Measurements from ENCODE around the gene ARHGAP20. TPM values are rescaled to one million over a fixed set of nuclear protein-coding genes. Genes with fewer than 3 reads are reported as not detected.

The ARHGAP20 gene
- 1.1 and 2.2 TPM in 2 replicates for total RNA-seq (2014; rRNA removed; shearing (Covaris generic))

GRCh38 chr11:110711776-110712658, at the start of gene ARHGAP20:
TSS of gene ARHGAP20 (minus strand) at chr11:110712437. CDS start at chr11:110712231, 206 bp downstream.
- Histone ChIP-seq H3K27ac (0 out of 2 replicates have a peak within 1 kb of the TSS, but pooled peaks have one; percentile 34), H3K9me3 (replicated peaks) (no peaks in the 10 kb centered on the region), H3K36me3 (no peaks in the 10 kb centered on the region; the same call in 1 of the 2 replicates), H3K27me3 (replicated peaks) (no peaks in the 10 kb centered on the region), H3K4me1 (replicated peaks) (peaks cover 19% of the 10 kb centered on the region), H3K4me3 (peak within 1 kb of the TSS; percentile 60)
- DNase-seq (ENCODE audit: low read depth in 1 of 2, low spot score in 2 of 2): peak; percentile 62 to 63

DNA sequence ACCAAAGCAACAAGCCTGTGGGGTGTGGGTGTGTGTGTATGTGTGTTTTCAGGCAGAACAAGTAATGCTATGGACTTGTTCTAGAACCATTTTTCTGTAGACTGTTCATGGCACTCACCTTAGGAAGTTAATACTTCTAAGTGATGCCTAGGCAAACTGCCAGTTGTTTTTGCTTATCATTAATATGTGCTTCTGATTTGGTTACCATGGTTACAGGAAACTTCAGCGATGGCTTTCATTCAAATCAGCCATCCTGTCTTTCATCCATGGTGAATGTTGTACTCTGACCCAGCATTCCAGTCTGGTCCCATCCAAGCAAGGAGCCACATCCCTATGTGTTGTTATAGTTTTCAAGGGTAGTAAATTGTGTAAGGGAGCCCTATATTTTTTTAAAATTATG, 49.8 kb upstream of the ARHGAP20 start:
- no peaks in the 10 kb centered on the region for H3K9me3 ChIP-seq (replicated peaks)
- no peak for DNase-seq (ENCODE audit: low read depth in 1 of 2, low spot score in 2 of 2)
- no peaks in the 10 kb centered on the region for H3K27me3 ChIP-seq (replicated peaks)
- H3K36me3 ChIP-seq: no peaks in the 10 kb centered on the region
- peaks cover 28% of the 10 kb centered on the region for H3K4me1 ChIP-seq (replicated peaks)
- no peak overlapping the region for H3K27ac ChIP-seq
- no peak overlapping the region for H3K4me3 ChIP-seq

DNA sequence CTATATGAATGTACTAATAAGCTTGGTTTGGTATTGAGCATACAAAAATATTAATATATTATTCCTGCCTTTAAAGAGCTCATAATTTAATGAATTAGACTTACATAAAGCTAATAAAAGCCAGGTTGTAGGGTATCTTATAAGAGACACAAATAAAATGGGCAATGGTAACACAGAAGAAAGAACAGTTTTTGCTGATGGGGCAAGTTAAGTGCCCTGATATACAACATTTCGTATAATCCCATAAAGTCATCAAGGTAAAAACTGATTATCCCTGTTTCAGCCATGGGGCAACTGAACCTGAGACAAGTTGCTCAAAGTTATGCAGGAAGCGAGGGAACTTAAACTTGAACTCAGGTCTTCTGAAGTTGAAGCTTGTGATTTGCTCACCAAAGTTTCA, 48.9 kb upstream of the ARHGAP20 start:
- H3K36me3 ChIP-seq: no peaks in the 10 kb centered on the region
- no peak overlapping the region for H3K27ac ChIP-seq
- H3K4me3 ChIP-seq: no peak overlapping the region
- DNase-seq (ENCODE audit: low read depth in 1 of 2, low spot score in 2 of 2): no peak
- no peaks in the 10 kb centered on the region for H3K9me3 ChIP-seq (replicated peaks)
- no peaks in the 10 kb centered on the region for H3K27me3 ChIP-seq (replicated peaks)
- H3K4me1 ChIP-seq (replicated peaks): peaks cover 28% of the 10 kb centered on the region

DNA sequence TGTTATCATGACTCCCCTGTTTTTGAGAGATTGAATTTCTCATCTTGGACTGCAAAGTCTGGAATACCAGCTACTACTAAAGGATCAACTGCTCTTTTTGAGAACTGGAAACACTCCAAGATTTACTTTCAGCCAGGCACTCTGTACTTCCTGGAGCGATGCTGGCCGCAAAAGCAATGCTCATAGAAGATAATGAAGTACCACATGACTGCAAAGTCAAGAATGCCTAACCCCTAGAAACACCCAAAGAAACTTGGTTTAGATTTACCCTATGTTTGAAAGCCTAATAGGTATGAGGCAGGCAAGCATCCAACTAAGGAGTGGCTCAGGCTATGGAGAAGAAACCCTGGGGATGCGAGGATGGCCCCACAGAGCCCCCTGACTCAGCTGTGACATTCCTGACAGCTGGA, 47.7 kb upstream of the ARHGAP20 start:
- Histone ChIP-seq H3K27ac (no peak overlapping the region), H3K36me3 (no peaks in the 10 kb centered on the region), H3K27me3 (replicated peaks) (no peaks in the 10 kb centered on the region), H3K4me1 (replicated peaks) (peaks cover 28% of the 10 kb centered on the region), H3K9me3 (replicated peaks) (no peaks in the 10 kb centered on the region), H3K4me3 (no peak overlapping the region)
- DNase-seq (ENCODE audit: low read depth in 1 of 2, low spot score in 2 of 2): peak; percentile 28 to 37

DNA sequence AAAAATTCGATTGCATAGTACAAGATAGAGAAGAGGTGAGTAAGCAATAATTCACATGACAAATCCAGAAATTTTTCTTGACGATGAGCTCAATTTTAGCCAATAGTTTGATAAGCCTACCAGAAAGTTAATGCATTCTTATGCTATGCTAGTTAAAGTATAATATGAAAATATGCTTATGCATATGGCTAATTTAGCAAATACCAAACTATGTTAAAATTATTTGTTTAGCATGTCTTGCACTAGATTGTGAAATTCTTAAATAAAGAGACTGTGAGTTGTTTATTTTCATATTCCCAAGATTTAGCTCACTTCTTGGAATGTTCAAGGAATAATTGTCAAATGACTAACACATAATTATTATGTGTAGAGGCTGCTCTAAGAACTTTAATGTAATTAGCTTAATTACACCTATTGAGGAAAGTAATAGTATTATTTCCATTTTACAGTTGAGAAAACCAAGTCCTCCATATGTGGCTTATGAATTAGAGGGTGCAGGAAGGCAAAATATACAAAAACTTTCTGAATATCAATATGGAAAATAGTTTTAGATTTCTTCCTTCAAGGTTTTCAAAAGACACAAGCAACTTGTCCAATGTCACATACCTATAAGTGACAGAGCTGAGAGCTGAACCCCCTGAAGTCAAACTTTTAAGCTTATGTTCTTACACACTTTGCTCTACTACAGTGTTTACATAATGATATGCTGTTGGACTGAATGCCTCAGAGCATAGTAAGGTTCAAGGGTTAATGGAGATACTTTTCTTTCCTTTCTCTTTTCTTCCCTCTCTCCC, 45.9 kb upstream of the ARHGAP20 start:
- no peak overlapping the region for H3K4me3 ChIP-seq
- H3K4me1 ChIP-seq (replicated peaks): peaks cover 14% of the 10 kb centered on the region
- H3K9me3 ChIP-seq (replicated peaks): no peaks in the 10 kb centered on the region
- no peaks in the 10 kb centered on the region for H3K27me3 ChIP-seq (replicated peaks)
- H3K36me3 ChIP-seq: no peaks in the 10 kb centered on the region
- DNase-seq (ENCODE audit: low read depth in 1 of 2, low spot score in 2 of 2): no peak
- no peak overlapping the region for H3K27ac ChIP-seq

DNA sequence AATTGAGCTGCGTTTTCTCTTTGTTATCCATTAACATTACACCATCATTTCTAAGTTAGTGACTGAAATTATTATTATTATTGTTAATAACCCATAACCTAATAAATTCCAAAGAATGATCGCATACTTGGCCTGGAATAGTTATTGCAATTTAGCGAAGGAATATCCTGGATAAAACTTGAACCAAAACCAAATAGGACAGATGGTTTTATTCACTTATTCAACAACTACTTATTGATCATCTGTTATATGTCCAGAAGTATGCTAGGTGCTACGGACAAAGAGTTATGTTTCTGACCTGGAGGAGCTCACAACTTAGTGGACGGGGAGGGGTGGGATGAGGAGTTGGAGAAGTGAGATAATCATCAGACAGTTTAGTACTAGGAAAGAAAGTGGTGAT, 44.8 kb upstream of the ARHGAP20 start:
- Histone ChIP-seq H3K36me3 (no peaks in the 10 kb centered on the region), H3K4me3 (no peak overlapping the region), H3K27me3 (replicated peaks) (no peaks in the 10 kb centered on the region), H3K27ac (no peak overlapping the region), H3K9me3 (replicated peaks) (no peaks in the 10 kb centered on the region), H3K4me1 (replicated peaks) (peaks cover 5% of the 10 kb centered on the region)
- no peak for DNase-seq (ENCODE audit: low read depth in 1 of 2, low spot score in 2 of 2)

DNA sequence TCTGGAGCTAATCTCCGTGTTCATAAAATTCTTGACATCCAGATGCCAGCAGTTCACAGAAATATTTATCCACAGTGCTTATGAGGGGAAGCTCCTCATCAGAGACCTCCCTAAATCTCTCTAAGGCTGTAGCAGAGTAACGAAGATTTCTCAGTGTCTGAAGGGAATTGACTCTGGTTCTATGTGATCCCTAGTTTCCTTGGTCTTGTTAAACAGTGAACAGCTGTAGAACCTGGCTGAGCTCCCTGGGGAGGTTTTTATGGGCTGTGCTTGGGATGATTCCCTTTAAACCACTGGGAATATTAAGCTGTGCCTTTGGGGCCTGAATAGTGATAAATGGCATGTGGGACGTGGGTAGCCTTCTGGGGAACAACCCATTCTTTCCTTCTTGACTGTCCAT, 43.7 kb upstream of the ARHGAP20 start:
- no peak overlapping the region for H3K4me3 ChIP-seq
- H3K4me1 ChIP-seq (replicated peaks): peaks cover 5% of the 10 kb centered on the region
- H3K9me3 ChIP-seq (replicated peaks): no peaks in the 10 kb centered on the region
- no peaks in the 10 kb centered on the region for H3K36me3 ChIP-seq
- no peaks in the 10 kb centered on the region for H3K27me3 ChIP-seq (replicated peaks)
- no peak for DNase-seq (ENCODE audit: low read depth in 1 of 2, low spot score in 2 of 2)
- H3K27ac ChIP-seq: no peak overlapping the region

DNA sequence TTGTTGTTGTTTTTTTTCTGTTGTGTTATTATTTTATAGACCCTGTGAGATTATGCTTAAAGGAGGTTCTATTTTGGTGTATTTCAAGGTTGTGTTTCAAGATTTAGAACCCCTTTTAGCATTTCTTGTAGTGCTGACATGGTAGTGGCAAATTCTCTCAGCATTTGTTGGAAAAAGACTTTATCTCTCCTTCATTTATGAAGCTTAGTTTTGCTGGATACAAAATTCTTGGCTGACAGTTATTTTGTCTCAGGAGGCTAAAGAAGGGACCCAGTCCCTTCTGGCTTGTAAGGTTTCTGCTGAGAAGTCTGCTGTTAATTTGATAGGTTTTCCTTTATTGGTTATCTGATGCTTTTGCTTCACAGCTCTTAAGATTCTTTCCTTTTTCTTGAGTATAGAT, 40.7 kb upstream of the ARHGAP20 start:
- Histone ChIP-seq H3K27ac (no peak overlapping the region), H3K4me3 (no peak overlapping the region), H3K4me1 (replicated peaks) (no peaks in the 10 kb centered on the region), H3K9me3 (replicated peaks) (no peaks in the 10 kb centered on the region), H3K27me3 (replicated peaks) (no peaks in the 10 kb centered on the region), H3K36me3 (no peaks in the 10 kb centered on the region)
- no peak for DNase-seq (ENCODE audit: low read depth in 1 of 2, low spot score in 2 of 2)

DNA sequence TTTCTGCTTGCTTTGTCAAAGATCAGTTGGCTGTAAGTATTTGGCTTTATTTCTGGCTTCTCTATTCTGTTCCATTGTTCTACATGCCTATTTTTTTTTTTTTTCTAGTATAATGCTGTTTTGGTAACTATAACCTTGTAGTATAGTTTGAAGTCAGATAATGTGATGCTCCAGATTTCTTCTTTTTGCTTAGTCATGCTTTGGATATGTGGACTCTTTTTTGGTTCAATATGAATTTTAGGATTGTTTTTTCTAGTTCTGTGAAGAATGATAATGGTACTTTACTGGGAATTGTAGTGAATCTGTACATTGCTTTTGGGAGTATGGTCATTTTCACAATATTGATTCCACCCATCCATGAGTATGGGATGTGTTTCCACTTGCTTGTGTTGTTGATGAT, 37.9 kb upstream of the ARHGAP20 start:
- H3K27ac ChIP-seq: no peak overlapping the region
- H3K4me1 ChIP-seq (replicated peaks): no peaks in the 10 kb centered on the region
- H3K27me3 ChIP-seq (replicated peaks): no peaks in the 10 kb centered on the region
- H3K4me3 ChIP-seq: no peak overlapping the region
- no peaks in the 10 kb centered on the region for H3K36me3 ChIP-seq
- no peak for DNase-seq (ENCODE audit: low read depth in 1 of 2, low spot score in 2 of 2)
- no peaks in the 10 kb centered on the region for H3K9me3 ChIP-seq (replicated peaks)

DNA sequence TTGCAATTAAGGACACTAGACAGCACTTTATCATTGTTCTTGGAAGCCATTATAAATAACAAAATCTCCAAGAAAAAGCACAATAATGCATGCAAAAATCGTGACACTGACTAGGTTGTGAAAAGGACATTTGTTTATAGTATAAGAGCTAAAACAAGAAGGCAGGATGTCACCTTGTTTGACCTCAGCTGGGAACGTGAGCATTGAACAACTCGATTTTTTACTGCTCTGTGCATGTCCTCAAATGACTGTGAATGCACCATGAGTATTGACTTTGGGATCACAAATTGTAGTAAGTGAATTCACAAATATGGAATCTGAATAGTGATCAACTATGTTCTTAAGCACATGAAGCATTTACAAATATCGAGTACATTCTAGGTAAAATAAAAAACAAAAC, 35.3 kb upstream of the ARHGAP20 start:
- H3K4me1 ChIP-seq (replicated peaks): no peaks in the 10 kb centered on the region
- H3K27me3 ChIP-seq (replicated peaks): no peaks in the 10 kb centered on the region
- H3K27ac ChIP-seq: no peak overlapping the region
- no peak for DNase-seq (ENCODE audit: low read depth in 1 of 2, low spot score in 2 of 2)
- no peaks in the 10 kb centered on the region for H3K9me3 ChIP-seq (replicated peaks)
- H3K36me3 ChIP-seq: no peaks in the 10 kb centered on the region
- H3K4me3 ChIP-seq: no peak overlapping the region

- no peak for DNase-seq (ENCODE audit: low read depth in 1 of 2, low spot score in 2 of 2)
- H3K9me3 ChIP-seq (replicated peaks): no peaks in the 10 kb centered on the region
These were observed 26.4 kb upstream of the ARHGAP20 start for GRCh38 chr11:110738641-110739040.

DNA sequence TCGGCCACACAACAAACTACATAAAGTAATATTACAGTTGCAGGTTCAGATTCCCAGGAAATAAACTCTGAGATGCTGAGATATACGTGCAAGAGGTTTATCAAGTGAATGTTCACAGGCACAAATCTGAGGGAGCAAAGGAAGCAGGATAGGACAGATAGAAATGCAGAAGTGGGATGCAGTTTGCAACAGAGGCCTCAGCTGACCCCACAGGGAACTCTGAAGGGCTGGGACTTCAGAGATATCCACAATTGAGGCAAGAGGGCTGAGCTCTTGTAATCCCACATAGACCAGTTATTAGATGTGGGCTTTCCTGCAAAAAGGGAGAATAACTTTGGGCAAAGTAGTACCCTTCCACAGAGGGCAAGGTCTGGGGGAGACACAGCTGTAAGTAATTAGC, 25.4 kb upstream of the ARHGAP20 start:
- H3K4me3 ChIP-seq: no peak overlapping the region
- no peaks in the 10 kb centered on the region for H3K4me1 ChIP-seq (replicated peaks)
- H3K27ac ChIP-seq: no peak overlapping the region
- H3K9me3 ChIP-seq (replicated peaks): no peaks in the 10 kb centered on the region
- H3K36me3 ChIP-seq: no peaks in the 10 kb centered on the region
- no peaks in the 10 kb centered on the region for H3K27me3 ChIP-seq (replicated peaks)
- no peak for DNase-seq (ENCODE audit: low read depth in 1 of 2, low spot score in 2 of 2)

More at GRCh38 chr11:110738641-110739040, 26.4 kb upstream of the ARHGAP20 start:
- no peak overlapping the region for H3K4me3 ChIP-seq
- no peaks in the 10 kb centered on the region for H3K36me3 ChIP-seq
- no peaks in the 10 kb centered on the region for H3K4me1 ChIP-seq (replicated peaks)
- no peaks in the 10 kb centered on the region for H3K27me3 ChIP-seq (replicated peaks)
- H3K27ac ChIP-seq: no peak overlapping the region

- Histone ChIP-seq H3K27me3 (replicated peaks) (no peaks in the 10 kb centered on the region), H3K9me3 (replicated peaks) (no peaks in the 10 kb centered on the region)
These were observed 23.9 kb upstream of the ARHGAP20 start for GRCh38 chr11:110736171-110736553.

More at GRCh38 chr11:110736171-110736553, 23.9 kb upstream of the ARHGAP20 start:
- H3K4me1 ChIP-seq (replicated peaks): no peaks in the 10 kb centered on the region
- no peak overlapping the region for H3K4me3 ChIP-seq
- DNase-seq (ENCODE audit: low read depth in 1 of 2, low spot score in 2 of 2): no peak
- H3K27ac ChIP-seq: no peak overlapping the region
- no peaks in the 10 kb centered on the region for H3K36me3 ChIP-seq
